LNCAP (cell line): Measurements from ENCODE around the gene MPPED2.

Experiments
- TF ChIP-seq, protein P1 (sequence below): fragments of 450-650 bp; IDR thresholded peaks from 2 replicates; pipeline ENCODE4 v1.5.1; 2017; ENCODE audit warnings: mild to moderate bottlenecking

The MPPED2 gene

DNA sequence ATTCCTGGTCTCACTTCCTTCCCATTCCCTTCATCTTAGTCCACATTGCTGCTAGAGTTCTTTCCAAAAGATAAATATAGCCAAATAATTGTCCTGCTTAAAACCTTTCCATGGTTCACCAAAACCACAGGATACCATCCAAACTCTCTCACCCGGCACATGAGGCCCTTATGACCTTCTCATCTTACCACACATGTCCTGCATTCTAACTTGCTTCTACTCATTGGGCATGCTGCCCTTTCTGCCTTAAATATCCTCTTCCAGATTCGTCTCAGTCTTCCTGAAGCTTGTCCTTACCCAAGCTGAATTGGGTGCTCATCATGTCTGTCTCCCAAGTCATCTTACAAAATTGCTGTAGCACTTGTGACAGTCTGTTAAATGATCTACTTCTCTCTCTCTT, 114.9 kb downstream of the MPPED2 start:
- TF ChIP-seq, protein P1, sequence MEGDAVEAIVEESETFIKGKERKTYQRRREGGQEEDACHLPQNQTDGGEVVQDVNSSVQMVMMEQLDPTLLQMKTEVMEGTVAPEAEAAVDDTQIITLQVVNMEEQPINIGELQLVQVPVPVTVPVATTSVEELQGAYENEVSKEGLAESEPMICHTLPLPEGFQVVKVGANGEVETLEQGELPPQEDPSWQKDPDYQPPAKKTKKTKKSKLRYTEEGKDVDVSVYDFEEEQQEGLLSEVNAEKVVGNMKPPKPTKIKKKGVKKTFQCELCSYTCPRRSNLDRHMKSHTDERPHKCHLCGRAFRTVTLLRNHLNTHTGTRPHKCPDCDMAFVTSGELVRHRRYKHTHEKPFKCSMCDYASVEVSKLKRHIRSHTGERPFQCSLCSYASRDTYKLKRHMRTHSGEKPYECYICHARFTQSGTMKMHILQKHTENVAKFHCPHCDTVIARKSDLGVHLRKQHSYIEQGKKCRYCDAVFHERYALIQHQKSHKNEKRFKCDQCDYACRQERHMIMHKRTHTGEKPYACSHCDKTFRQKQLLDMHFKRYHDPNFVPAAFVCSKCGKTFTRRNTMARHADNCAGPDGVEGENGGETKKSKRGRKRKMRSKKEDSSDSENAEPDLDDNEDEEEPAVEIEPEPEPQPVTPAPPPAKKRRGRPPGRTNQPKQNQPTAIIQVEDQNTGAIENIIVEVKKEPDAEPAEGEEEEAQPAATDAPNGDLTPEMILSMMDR = no peak

DNA sequence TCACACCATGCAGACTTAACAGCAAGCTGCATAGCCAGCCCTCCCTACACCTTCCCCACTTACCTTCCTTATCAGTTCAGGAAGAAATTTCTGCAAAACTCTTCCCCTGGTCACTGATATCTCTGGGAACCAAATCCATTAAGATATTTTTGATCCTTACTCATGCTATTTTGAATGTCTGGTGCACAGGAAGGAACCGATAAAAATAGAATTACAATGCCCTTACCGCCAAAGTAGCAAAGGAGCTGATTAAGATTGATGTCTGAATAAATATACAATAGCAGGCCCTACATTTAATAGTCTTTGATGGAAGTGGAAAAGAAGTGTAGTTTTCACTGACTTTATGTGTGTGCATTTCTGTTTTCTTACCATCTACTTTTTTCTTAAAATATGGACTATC, 117.3 kb downstream of the MPPED2 start:
- TF ChIP-seq, protein P1 = no peak

DNA sequence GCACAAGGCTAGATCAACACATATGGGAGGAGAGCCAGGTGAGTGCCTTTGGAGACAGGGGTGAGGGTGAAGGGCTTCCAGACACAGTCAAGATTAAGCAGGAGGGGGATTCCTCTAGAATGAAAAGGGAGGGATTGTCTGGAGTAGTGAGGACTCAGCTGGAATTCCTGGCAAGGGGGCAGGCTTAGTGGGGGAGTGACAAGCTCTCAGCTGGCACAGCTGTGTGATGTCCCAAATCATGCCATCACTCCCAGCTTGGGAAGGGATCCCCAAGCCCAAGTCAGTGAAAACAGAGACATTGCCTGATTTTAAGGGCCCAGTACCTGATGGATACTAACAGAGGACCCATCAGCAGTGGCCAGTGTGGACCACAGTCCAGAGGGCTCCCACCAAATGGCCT, 119.0 kb downstream of the MPPED2 start:
- TF ChIP-seq, protein P1 = no peak

DNA sequence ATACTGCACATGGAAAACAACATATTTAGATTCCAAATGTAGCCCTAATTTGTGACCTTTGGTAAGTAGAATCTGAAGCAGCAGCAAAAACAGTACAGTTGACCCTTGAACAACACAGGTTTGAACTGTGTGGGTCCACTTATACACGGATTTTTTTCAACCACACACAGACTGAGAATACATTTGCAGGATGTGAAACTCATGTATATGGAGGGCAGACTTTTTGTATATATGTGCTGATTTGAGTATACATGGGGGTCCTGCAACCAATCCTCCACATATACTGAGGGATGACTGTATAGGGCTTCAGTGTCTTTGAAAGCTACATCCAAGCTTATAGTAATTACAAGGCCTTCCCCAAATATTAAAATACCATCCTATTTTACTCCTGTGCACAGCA, 120.5 kb downstream of the MPPED2 start:
- TF ChIP-seq, protein P1 = no peak

DNA sequence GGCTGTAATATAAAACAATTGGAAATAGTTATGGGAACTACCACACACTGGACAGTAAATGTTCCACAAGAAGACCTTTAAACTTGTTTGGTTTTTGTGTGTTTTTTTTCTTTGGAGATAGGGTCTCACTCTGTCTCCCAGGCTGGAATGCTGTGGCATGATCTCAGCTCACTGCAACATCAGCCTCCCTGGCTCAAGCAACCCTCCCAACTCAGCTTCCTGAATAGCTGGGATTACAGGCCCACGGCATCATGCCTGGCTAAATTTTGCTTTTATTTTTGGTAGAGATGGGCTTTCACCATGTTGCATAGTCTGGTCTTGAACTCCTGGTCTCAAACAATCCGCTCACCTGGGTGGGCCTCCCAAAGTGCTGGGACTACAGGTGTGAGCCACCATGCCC, 121.0 kb downstream of the MPPED2 start:
- TF ChIP-seq, protein P1 = no peak

DNA sequence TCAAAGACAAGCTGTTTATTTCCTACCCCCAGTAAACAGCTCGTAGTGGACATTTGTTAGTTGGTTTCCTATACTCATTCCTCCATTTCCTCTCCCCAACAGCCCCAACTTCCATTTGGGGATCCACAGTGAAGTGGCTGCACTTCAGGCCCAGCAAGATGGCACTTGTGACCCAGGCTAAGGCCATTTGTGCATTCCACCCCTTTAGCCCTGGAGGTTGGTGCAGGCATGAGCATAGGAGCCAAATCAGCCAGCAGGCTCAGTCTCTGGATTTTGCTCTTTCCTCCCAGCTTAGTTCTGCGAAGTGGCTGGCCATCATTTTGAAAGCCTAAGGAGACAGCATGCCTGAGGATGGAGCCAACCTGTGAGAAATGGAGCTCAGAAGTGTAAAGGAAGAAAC, 122.9 kb downstream of the MPPED2 start:
- TF ChIP-seq, protein P1 = no peak

DNA sequence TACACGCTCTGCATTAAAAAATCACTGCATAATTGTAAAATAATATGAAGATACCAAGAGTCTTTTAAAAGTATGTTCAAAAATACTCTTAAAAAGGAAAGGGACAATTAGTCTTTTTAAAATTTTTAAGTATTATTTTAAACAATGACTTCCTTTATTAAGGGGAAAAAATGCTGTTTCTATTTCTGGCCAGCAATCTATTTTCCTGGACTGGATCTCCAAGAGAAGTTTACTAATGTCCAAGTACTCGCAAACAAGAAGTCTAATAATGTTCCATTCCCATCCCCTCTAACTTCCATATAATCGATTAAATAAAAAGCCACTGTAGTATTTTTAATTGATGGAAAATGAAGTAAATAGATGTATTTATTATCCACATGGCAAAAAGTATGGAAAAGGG, 123.7 kb downstream of the MPPED2 start:
- TF ChIP-seq, protein P1 = no peak

DNA sequence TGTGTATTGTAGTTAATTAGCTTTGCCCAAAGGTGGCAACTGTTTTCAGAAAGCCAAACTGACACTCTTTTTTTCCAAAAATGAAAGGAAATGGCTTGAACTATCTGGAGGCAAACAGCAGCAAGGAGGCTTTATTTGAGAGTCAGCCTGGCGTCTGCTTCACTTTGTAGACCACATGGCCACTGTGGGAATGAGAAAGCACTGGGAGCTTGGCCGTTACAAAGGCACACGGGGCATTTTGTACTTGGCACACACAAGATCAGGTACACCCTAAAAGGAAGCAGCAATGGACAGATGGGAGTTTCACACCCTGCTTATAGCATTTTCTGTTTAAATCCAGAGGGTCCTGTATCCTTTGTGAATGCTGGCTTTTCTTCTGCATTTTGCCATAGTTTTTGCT, 126.3 kb downstream of the MPPED2 start:
- TF ChIP-seq, protein P1 = no peak
